Measurements from ENCODE around the gene RYR1.

The RYR1 gene

GRCh38 chr19:38433268-38433733 lies at the start of gene RYR1:
Gene RYR1 (plus strand): TSS chr19:38433691. CDS start chr19:38433830, 139 bp downstream.
- peak; percentile 49 for DNase-seq

- DNase-seq = no peak
These were observed 49.7 kb upstream of the RYR1 start for GRCh38 chr19:38383743-38384142.

- no peak for DNase-seq
These were observed 49.1 kb upstream of the RYR1 start for GRCh38 chr19:38384209-38385027.

- DNase-seq = no peak
These were observed 48.3 kb upstream of the RYR1 start for GRCh38 chr19:38385057-38385803.

- no peak for DNase-seq
These were observed 47.7 kb upstream of the RYR1 start for GRCh38 chr19:38385804-38386257.

GRCh38 chr19:38386300-38386970 lies 47.1 kb upstream of the RYR1 start:
- DNase-seq = no peak

- no peak for DNase-seq
These were observed 46.4 kb upstream of the RYR1 start for GRCh38 chr19:38386971-38387549.

- peak; percentile 88 for DNase-seq
These were observed 45.7 kb upstream of the RYR1 start, which contains the start of gene GGN for GRCh38 chr19:38387550-38388348. Gene GGN (minus strand): TSS chr19:38388034. CDS start chr19:38387261, 773 bp downstream.

GRCh38 chr19:38388349-38389100 lies 45.0 kb upstream of the RYR1 start, which contains the start of gene SPRED3:
Gene SPRED3 (plus strand): TSS chr19:38388697. CDS start chr19:38390303, 1,606 bp downstream.
- DNase-seq = no peak

GRCh38 chr19:38389101-38389925 lies 44.2 kb upstream of the RYR1 start:
- no peak for DNase-seq

- no peak for DNase-seq
These were observed 43.2 kb upstream of the RYR1 start for GRCh38 chr19:38389957-38390924.

GRCh38 chr19:38391911-38392464 lies 41.5 kb upstream of the RYR1 start:
- no peak for DNase-seq

GRCh38 chr19:38392707-38393308 lies 40.7 kb upstream of the RYR1 start:
- no peak for DNase-seq

- peak; percentile 78 for DNase-seq
These were observed 39.0 kb upstream of the RYR1 start for GRCh38 chr19:38394488-38394887.

- peak; percentile 45 for DNase-seq
These were observed 37.9 kb upstream of the RYR1 start for GRCh38 chr19:38395381-38396114.

- no peak for DNase-seq
These were observed 34.4 kb upstream of the RYR1 start for GRCh38 chr19:38399081-38399480.

- no peak for DNase-seq
These were observed 34.0 kb upstream of the RYR1 start for GRCh38 chr19:38399537-38399936.
